ENCODE measurements around the gene UQCR11. TPM values are rescaled to one million over a fixed set of nuclear protein-coding genes. Genes with fewer than 3 reads are reported as not detected.

The UQCR11 gene
- total and polyA plus RNA-seq, 2 of the 8 experiments (the other 6 are each of a cell fraction or from before 2014, with no cell fraction given), result 162 to 171 TPM

GRCh38 chr19:1605236-1606137 lies at the start of gene UQCR11 (continued):
- TF ChIP-seq RBBP5 (IDR thresholded peaks at IDR 0.05; ENCODE audit: borderline replicate concordance, low read depth, low read length) (peak; percentile 88), SP4 (IDR thresholded peaks at IDR 0.05; ENCODE audit: low read length) (peak; percentile 88), TAF1 (IDR thresholded peaks at IDR 0.05; ENCODE audit: low read depth, low read length) (peak; percentile 72), CBX5 (IDR thresholded peaks at IDR 0.05; ENCODE audit: low read depth, low read length) (no peak), GABPA (IDR thresholded peaks at IDR 0.05; ENCODE audit: borderline replicate concordance, insufficient read depth, low read length) (peak; percentile 71), RNF2 (IDR thresholded peaks at IDR 0.05; ENCODE audit: borderline replicate concordance, low read depth, low read length, missing control alignments, poor library complexity, severe bottlenecking) (no peak), SIN3A (conservative IDR thresholded peaks at IDR 0.05 in 1 of 2, IDR thresholded peaks at IDR 0.05 in 1 of 2; ENCODE audit: low read depth in 1 of 2, low read length in 2 of 2) (peak; percentile 53 to 86; a peak in 3 of 4 replicates), TCF12 (IDR thresholded peaks at IDR 0.05; ENCODE audit: low read depth, low read length) (no peak), SUZ12 (IDR thresholded peaks at IDR 0.05; ENCODE audit: low read length) (no peak), RXRA (IDR thresholded peaks at IDR 0.05; ENCODE audit: insufficient read depth, low read depth, low read length) (no peak), ATF3 (IDR thresholded peaks at IDR 0.05; ENCODE audit: insufficient read depth, low read depth, low read length) (0 out of 2 replicates have a peak, but pooled peaks have one; percentile 6), ASH2L (IDR thresholded peaks at IDR 0.05; ENCODE audit: low read length) (peak; percentile 78), SP1 (IDR thresholded peaks at IDR 0.05; ENCODE audit: low read depth, low read length) (0 out of 2 replicates have a peak, but pooled peaks have one; percentile 26), POLR2AphosphoS5 (IDR thresholded peaks at IDR 0.05; ENCODE audit: low read depth, low read length) (peak; percentile 49), CTBP2 (IDR thresholded peaks at IDR 0.05; ENCODE audit: borderline replicate concordance, insufficient read depth, insufficient read length, low read length) (no peak), SRF (IDR thresholded peaks at IDR 0.05; ENCODE audit: low read depth, low read length) (no peak), SAP30 (IDR thresholded peaks at IDR 0.05; ENCODE audit: insufficient read depth, insufficient replicate concordance, low read length) (peak; percentile 88), RAD21 (IDR thresholded peaks at IDR 0.05 in 1 of 2, conservative IDR thresholded peaks at IDR 0.05 in 1 of 2; ENCODE audit: low read depth in 2 of 2, low read length in 2 of 2) (peak; percentile 66 to 73), BACH1 (IDR thresholded peaks at IDR 0.05; ENCODE audit: low read length) (peak; percentile 79), TBP (IDR thresholded peaks at IDR 0.05; ENCODE audit: low read depth, low read length) (peak; percentile 60; the same call in 1 of the 2 replicates), GTF2F1 (IDR thresholded peaks at IDR 0.05; ENCODE audit: borderline replicate concordance, low read depth, low read length) (peak; percentile 80; the same call in 1 of the 2 replicates), HDAC6 (IDR thresholded peaks at IDR 0.05; ENCODE audit: low read depth, low read length) (no peak)
